Gastrocnemius medialis (tissue), 4 donors: ENCODE results near the gene CHTF8. TPM values are rescaled to one million over a fixed set of nuclear protein-coding genes. Genes with fewer than 3 reads are reported as not detected.

Experiments
- ATAC-seq, 2 donors: fragments of 150-250 bp; one replicate each; pipeline ENCODE4 v1.9.1; 2016
- DNase-seq, 2 donors: peaks; one replicate each; pipeline ENCODE4 v3.0.0-alpha.2; 2019
- H3K27ac ChIP-seq, 4 donors: fragments of 200-600 bp; sonication (generic); 1 replicate in 1 of 4; 2 replicates in 3 of 4; pipeline ENCODE4 v1.5.1; 2016 to 2018; ENCODE audit warnings: mild to moderate bottlenecking in 2 of 4, moderate library complexity in 1 of 4
- H3K27me3 ChIP-seq, 3 donors: fragments of 200-600 bp; sonication (generic) in 2 of 3; 1 replicate in 1 of 3; 2 replicates in 2 of 3; pipeline versions ENCODE4 v1.5.1 to v1.6.0; 2016 to 2019; ENCODE audit warnings: mild to moderate bottlenecking in 1 of 3, moderate library complexity in 1 of 3
- H3K36me3 ChIP-seq, 2 donors: fragments of 200-600 bp; sonication (generic) in 1 of 2; one replicate each; pipeline ENCODE4 v1.5.1; 2017 to 2018
- H3K4me1 ChIP-seq, 2 donors: fragments of 200-600 bp; sonication (generic) in 1 of 2; one replicate each; pipeline ENCODE4 v1.5.1; 2016 to 2017; ENCODE audit warnings: mild to moderate bottlenecking in 2 of 2
- H3K4me3 ChIP-seq, 4 donors: fragments of 200-600 bp; sonication (generic) in 3 of 4; 1 replicate in 1 of 4; 2 replicates in 3 of 4; pipeline ENCODE4 v1.5.1; 2016 to 2019; ENCODE audit warnings: mild to moderate bottlenecking in 2 of 4
- H3K9me3 ChIP-seq, 3 donors: fragments of 200-600 bp; sonication (generic) in 2 of 3; 1 replicate in 1 of 3; 2 replicates in 2 of 3; pipeline ENCODE4 v1.5.1; 2016 to 2019
- POLR2A ChIP-seq, 2 donors: fragments of 450-650 bp; IDR thresholded peaks; one replicate each; pipeline ENCODE4 v1.6.1; 2017; ENCODE audit warnings: antibody characterized with exemption in 2 of 2, mild to moderate bottlenecking in 2 of 2, moderate library complexity in 2 of 2
- in situ Hi-C, 4 donors: fragments of 200-750 bp; cut with MboI; loops; one replicate each; pipeline versions ENCODE4 v1.15.0 to v1.8.0; 2017; ENCODE audit warnings: low sequenced_read_pairs in 4 of 4
- intact Hi-C: fragments of 100-400 bp; cut with DNase I; formaldehyde crosslinking; loops from one replicate; pipeline ENCODE4 v1.15.1; 2023; ENCODE audit warnings: low total_unique reads
- total RNA-seq, 4 donors: library from RNA; depleted of rRNA; stranded (reverse); fragments of >200 nt; gene quantifications; one replicate each; pipeline versions ENCODE4 v1.1.0 to v1.2.3, GENCODE V29; 2016
- TF ChIP-seq, protein P1 (sequence below), 5 experiments: fragments of 450-650 bp in 3 of 5; fragments of 200-600 bp in 2 of 5; sonication (generic) in 2 of 5; IDR thresholded peaks in 4 of 5; conservative IDR thresholded peaks in 1 of 5; 1 replicate in 4 of 5; 2 replicates in 1 of 5; pipeline ENCODE4 v1.5.1; 2016 to 2019; ENCODE audit warnings: antibody characterized with exemption in 5 of 5, mild to moderate bottlenecking in 3 of 5, moderate library complexity in 3 of 5

CHTF8 gene
- total RNA-seq, 4 donors from 2014 or later: 27.3 to 52.3 (median 34.8) TPM

DNA sequence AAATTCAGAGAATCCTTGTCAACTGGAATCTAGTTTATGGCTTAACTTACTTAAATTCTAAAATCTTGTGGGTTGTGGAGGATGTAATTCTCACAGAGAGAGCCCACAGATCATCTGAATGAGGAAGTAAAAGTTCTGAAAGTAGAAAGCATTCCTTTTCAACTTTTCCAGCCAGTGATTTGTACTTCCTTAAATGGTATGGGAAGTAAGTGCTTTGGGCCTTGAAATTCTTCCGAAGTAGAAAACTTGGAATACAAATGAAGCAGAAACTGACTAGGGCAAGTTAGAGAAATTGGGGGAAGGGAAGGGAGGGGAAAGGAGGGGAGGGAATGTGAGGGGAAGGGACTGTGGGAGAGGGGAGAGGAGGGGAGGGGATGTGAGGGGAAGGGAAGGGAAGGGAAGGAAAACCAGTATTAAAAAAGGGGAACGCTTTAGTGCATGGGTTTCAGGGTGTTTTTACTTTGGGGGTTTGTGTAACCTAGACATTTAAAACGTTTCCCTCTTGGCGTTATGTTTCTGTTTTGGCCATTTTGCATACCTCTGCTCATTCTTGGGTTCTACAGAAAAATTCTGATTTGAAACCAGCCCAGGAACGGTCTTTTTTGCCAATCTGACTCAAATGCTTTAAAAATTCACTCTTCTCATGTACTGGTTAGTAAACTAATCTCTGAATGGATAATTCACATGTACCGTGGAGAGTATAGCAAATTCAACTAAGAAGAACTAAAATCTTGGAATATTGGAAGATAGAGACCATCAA is 39.1 kb upstream of the CHTF8 start:
- no peaks in the 10 kb centered on the region for H3K9me3 ChIP-seq
- no peak overlapping the region for H3K4me3 ChIP-seq
- ATAC-seq (no peak), DNase-seq (no peak)
- peaks cover 0 to 12% of the 10 kb centered on the region in 2 donors for H3K4me1 ChIP-seq
- H3K27ac ChIP-seq: peak overlapping the region; percentile 19 to 74 (median 59)
- peaks cover 0 to 37% of the 10 kb centered on the region in 2 donors for H3K36me3 ChIP-seq
- H3K27me3 ChIP-seq: no peaks in the 10 kb centered on the region
- in situ Hi-C loops (loop anchor here in 1 of 4 donors (25.0 kb wide), 1 partner anchor 116 kb away; no protein-coding TSS in a partner anchor), intact Hi-C loops (loop anchor here (2.0 kb wide), 1 partner anchor 39 kb away; the partner anchor contains the start of genes CHTF8 and UTP4)
- no peak for TF ChIP-seq POLR2A (IDR thresholded peaks at IDR 0.05)
- TF ChIP-seq, protein P1, sequence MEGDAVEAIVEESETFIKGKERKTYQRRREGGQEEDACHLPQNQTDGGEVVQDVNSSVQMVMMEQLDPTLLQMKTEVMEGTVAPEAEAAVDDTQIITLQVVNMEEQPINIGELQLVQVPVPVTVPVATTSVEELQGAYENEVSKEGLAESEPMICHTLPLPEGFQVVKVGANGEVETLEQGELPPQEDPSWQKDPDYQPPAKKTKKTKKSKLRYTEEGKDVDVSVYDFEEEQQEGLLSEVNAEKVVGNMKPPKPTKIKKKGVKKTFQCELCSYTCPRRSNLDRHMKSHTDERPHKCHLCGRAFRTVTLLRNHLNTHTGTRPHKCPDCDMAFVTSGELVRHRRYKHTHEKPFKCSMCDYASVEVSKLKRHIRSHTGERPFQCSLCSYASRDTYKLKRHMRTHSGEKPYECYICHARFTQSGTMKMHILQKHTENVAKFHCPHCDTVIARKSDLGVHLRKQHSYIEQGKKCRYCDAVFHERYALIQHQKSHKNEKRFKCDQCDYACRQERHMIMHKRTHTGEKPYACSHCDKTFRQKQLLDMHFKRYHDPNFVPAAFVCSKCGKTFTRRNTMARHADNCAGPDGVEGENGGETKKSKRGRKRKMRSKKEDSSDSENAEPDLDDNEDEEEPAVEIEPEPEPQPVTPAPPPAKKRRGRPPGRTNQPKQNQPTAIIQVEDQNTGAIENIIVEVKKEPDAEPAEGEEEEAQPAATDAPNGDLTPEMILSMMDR (IDR thresholded peaks at IDR 0.05 in 4 of 5, conservative IDR thresholded peaks at IDR 0.05 in 1 of 5): no peak

DNA sequence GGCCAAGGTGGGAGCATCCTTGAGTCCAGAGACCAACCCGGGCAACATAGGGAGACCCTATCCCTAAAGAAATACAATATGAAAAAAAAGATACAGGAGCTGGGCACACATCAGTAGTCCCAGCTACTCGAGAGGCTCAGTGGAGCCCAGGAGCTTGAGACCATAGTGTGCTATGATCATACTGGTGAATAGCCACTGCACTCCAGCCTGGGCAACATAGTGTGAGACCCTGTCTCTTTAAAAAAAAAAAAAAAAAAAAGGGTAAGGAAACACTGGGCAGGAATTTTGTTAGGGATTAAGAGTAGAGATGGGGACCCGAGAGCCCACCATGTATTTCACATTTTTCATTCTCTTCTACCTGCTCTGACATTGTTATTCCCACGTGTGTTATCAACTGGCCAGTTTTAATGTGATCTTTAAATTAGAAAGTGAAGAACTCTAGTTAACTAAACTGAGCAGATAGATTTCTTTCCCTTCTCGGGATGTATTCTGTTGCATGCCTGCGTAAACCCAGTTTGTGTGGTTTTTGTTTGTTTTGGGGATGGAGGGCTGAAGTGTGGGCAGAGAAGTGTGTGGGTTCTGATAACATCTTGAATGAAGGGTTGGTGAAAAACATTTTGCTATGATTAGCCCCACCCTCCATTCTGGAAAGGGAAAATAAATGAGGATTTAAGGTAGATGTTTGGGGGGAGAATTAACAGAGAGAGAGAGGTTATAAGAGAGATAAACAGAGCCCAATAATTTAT is 37.4 kb upstream of the CHTF8 start:
- Histone ChIP-seq H3K9me3 (no peaks in the 10 kb centered on the region), H3K4me1 (peaks cover 0 to 12% of the 10 kb centered on the region in 2 donors), H3K4me3 (no peak overlapping the region), H3K27me3 (no peaks in the 10 kb centered on the region), H3K36me3 (peaks cover 0 to 54% of the 10 kb centered on the region in 2 donors), H3K27ac (no peak overlapping the region)
- in situ Hi-C loops (loop anchor here in 1 of 4 donors (25.0 kb wide), 1 partner anchor 118 kb away; no protein-coding TSS in a partner anchor), intact Hi-C loops (no loop called here)
- TF ChIP-seq, protein P1 (IDR thresholded peaks at IDR 0.05 in 4 of 5, conservative IDR thresholded peaks at IDR 0.05 in 1 of 5): no peak
- no peak for TF ChIP-seq POLR2A (IDR thresholded peaks at IDR 0.05)
- ATAC-seq (no peak), DNase-seq (no peak)

DNA sequence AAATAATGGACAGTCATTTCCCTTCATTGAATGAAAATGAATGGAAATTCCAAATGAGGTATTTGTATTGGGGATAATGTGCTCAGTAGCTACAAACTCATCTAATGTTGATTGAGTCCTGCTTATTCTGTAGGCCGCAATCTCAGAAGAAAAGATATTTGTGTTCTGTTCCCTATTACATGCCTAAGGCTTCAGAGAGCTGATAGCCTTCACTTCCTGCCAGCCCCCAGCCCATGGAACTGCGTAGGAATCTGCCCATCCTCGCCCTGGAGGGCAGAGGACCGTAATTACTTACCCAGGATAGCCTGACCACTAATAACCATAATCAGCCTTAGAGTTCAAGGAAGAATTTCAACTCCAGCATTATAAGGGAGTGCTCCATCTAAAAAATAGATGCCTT is 36.7 kb upstream of the CHTF8 start:
- DNase-seq (no peak), ATAC-seq (no peak)
- in situ Hi-C loops (loop anchor here in 1 of 4 donors (25.0 kb wide), 1 partner anchor 118 kb away; no protein-coding TSS in a partner anchor), intact Hi-C loops (no loop called here)
- Histone ChIP-seq H3K27me3 (no peaks in the 10 kb centered on the region), H3K9me3 (no peaks in the 10 kb centered on the region), H3K4me3 (no peak overlapping the region), H3K36me3 (peaks cover 0 to 61% of the 10 kb centered on the region in 2 donors), H3K4me1 (peaks cover 0 to 10% of the 10 kb centered on the region in 2 donors), H3K27ac (no peak overlapping the region)
- TF ChIP-seq, protein P1 (IDR thresholded peaks at IDR 0.05 in 4 of 5, conservative IDR thresholded peaks at IDR 0.05 in 1 of 5): no peak
- no peak for TF ChIP-seq POLR2A (IDR thresholded peaks at IDR 0.05)

DNA sequence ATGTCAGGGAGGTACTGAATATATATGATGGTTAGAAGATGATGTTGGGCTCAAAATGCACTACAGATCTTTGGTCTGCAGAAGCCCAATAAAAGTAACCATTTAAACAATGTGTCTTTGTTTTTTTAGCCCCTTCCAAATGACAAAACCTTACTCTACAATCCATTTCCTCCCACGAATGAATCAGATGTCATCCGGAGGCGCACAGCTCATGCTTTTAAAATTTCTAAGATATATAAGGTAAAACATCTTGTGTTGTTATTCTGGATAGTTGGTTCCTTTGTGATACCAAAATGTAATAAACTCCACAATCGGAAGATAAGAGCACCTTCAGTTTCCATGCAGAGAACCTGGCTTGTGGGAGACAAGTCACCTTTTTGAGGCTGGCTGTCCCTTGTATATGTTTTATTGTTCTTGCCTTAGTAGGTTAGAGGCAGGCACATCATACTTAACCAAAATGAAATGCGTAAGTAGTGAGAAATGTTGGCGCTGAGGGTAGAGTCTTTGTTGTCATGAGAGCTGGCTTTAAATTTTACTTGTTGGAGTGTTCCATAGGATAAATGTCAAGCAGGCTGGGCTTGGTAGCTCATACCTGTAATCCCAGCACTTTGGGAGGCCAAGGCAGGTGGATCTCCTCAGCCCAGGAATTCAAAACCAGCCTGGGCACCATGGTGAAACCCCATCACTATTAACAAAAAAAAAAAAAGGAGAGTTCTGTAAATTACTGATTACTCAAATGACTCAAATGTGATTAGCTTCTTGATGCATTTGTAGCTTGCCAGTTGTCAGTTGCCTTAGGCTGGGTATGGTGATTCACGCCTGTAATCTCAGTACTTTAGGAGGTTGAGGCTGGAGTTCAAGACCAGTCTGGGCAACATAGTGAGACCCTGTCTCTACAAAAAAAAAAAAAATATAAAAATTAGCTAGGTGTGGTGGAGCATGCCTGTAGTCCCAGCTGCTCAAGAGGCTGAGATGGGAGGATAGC is 34.9 kb upstream of the CHTF8 start:
- Histone ChIP-seq H3K4me1 (no peaks in the 10 kb centered on the region), H3K27me3 (no peaks in the 10 kb centered on the region), H3K27ac (no peak overlapping the region), H3K36me3 (peaks cover 0 to 74% of the 10 kb centered on the region in 2 donors), H3K4me3 (no peak overlapping the region), H3K9me3 (no peaks in the 10 kb centered on the region)
- no peak for ATAC-seq
- TF ChIP-seq, protein P1 (IDR thresholded peaks at IDR 0.05 in 4 of 5, conservative IDR thresholded peaks at IDR 0.05 in 1 of 5): no peak
- TF ChIP-seq POLR2A (IDR thresholded peaks at IDR 0.05): no peak
- in situ Hi-C loops: loop anchor here in 1 of 4 donors (25.0 kb wide), 1 partner anchor 120 kb away; no protein-coding TSS in a partner anchor
- intact Hi-C loops: no loop called here
- DNase-seq: no peak
